ENCODE measurements around the gene PPFIA2.

DNA sequence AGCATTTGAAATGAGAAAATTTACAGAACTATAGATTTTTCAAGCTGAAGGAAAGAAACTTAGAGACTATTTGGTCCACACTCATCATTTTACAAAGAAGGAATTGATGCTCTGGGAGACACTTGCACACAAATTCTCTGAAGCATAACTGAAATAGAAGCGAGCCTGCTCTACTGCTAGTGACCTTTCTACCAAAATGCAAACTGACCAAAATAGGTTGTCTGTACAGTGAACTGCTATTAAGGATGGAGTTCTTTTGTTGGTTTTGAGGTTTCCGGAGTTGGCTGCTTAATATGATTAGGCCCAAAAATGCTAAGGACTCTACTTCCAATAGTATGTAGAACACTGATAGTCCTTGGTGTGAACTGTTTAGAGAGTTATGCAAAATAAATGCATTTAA, 194.9 kb downstream of the PPFIA2 start:
- TF ChIP-seq, protein P1, sequence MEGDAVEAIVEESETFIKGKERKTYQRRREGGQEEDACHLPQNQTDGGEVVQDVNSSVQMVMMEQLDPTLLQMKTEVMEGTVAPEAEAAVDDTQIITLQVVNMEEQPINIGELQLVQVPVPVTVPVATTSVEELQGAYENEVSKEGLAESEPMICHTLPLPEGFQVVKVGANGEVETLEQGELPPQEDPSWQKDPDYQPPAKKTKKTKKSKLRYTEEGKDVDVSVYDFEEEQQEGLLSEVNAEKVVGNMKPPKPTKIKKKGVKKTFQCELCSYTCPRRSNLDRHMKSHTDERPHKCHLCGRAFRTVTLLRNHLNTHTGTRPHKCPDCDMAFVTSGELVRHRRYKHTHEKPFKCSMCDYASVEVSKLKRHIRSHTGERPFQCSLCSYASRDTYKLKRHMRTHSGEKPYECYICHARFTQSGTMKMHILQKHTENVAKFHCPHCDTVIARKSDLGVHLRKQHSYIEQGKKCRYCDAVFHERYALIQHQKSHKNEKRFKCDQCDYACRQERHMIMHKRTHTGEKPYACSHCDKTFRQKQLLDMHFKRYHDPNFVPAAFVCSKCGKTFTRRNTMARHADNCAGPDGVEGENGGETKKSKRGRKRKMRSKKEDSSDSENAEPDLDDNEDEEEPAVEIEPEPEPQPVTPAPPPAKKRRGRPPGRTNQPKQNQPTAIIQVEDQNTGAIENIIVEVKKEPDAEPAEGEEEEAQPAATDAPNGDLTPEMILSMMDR (IDR thresholded peaks at IDR 0.05), result no peak
- TF ChIP-seq ZNF396 (CRISPR knock-in tag; IDR thresholded peaks at IDR 0.05; ENCODE audit: borderline replicate concordance) (no peak), JUN (CRISPR knock-in tag; IDR thresholded peaks at IDR 0.05) (no peak)

Data from WTC11 (cell line).